Retinal pigment epithelial cell (primary cell): ENCODE data around the gene GAS7.

Source experiments
- DNase-seq: peaks from one replicate; pipeline ENCODE4 v3.0.0-alpha.2; 2010; ENCODE audit warnings: low read depth
- H3K4me3 ChIP-seq: 2 replicates; pipeline ENCODE4 v1.5.1; 2011; ENCODE audit warnings: mild to moderate bottlenecking, low read length, control low read depth, moderate library complexity
- TF ChIP-seq, protein P1 (sequence below): conservative IDR thresholded peaks from 2 replicates; pipeline ENCODE4 v1.5.1; 2011; ENCODE audit warnings: low read depth, low read length, control low read depth, inconsistent platforms

The GAS7 gene

DNA sequence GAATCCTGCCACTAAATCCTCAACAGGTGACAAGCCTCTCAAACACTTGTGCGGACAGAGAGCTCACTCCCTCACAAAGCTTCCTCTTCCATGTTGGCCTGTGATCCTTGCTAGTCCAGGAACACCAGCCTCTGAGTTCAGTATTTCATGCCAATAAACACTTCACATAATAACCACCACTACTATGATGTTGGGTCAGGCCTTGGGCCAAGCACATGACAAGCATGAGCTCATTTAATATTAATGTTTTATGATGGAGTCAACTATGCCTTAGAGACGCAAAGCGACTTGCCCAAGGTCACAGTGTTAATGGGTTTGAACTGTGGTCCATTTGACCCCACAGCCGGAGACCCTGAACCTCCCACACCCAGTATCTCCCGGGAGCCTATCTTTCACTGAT is 129.1 kb downstream of the GAS7 start:
- TF ChIP-seq, protein P1, sequence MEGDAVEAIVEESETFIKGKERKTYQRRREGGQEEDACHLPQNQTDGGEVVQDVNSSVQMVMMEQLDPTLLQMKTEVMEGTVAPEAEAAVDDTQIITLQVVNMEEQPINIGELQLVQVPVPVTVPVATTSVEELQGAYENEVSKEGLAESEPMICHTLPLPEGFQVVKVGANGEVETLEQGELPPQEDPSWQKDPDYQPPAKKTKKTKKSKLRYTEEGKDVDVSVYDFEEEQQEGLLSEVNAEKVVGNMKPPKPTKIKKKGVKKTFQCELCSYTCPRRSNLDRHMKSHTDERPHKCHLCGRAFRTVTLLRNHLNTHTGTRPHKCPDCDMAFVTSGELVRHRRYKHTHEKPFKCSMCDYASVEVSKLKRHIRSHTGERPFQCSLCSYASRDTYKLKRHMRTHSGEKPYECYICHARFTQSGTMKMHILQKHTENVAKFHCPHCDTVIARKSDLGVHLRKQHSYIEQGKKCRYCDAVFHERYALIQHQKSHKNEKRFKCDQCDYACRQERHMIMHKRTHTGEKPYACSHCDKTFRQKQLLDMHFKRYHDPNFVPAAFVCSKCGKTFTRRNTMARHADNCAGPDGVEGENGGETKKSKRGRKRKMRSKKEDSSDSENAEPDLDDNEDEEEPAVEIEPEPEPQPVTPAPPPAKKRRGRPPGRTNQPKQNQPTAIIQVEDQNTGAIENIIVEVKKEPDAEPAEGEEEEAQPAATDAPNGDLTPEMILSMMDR = no peak
- no peak for DNase-seq
- H3K4me3 ChIP-seq = no peak overlapping the region

- TF ChIP-seq, protein P1 = no peak
- no peak overlapping the region for H3K4me3 ChIP-seq
- no peak for DNase-seq
Observed at GRCh38 chr17:10067446-10068143, 130.8 kb downstream of the GAS7 start.

DNA sequence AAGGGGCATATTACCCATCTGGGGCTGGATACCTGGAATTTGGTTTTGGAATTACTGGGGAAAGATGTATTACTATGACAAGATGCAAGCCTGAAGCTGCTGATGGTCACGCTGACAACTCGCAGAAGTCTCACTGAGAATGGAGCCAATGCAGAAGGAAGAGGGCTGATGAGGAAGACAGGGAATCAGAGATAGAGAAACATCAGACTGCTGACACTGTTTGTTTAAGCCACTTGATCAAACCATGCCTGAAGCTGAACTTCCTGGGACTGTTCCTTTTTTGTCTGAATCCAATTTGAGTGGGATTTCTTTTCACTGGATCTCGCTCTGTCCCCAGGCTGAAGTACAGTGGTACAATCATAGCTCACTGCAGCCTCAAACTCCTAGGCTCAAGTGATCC is 133.9 kb downstream of the GAS7 start:
- TF ChIP-seq, protein P1 = no peak
- no peak for DNase-seq
- H3K4me3 ChIP-seq = no peak overlapping the region

DNA sequence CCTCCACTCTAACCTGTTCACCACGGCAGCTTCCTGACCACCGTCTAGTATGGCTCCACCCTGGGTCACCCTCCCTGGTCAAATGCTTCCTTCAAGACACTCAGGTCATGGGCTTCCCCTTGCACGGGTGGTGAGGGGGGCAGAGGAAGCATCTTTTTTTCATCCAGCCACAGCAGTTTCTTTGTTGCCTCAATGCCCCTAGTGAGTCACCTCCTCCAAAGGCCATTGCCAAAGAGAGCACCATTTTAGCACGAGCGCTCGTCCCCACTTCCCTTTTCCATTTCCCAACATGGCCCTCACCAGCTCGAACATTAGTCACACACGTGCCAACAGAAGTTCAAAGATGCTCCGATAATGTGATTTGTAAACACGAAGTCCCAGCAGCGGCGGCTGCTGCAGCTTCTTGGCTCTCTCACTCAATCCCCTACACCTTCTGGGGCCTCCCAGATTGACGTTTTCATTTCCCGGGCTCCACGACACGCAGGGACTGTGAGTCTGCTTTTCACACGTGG is 134.6 kb downstream of the GAS7 start:
- no peak for DNase-seq
- no peak overlapping the region for H3K4me3 ChIP-seq
- TF ChIP-seq, protein P1 = no peak

DNA sequence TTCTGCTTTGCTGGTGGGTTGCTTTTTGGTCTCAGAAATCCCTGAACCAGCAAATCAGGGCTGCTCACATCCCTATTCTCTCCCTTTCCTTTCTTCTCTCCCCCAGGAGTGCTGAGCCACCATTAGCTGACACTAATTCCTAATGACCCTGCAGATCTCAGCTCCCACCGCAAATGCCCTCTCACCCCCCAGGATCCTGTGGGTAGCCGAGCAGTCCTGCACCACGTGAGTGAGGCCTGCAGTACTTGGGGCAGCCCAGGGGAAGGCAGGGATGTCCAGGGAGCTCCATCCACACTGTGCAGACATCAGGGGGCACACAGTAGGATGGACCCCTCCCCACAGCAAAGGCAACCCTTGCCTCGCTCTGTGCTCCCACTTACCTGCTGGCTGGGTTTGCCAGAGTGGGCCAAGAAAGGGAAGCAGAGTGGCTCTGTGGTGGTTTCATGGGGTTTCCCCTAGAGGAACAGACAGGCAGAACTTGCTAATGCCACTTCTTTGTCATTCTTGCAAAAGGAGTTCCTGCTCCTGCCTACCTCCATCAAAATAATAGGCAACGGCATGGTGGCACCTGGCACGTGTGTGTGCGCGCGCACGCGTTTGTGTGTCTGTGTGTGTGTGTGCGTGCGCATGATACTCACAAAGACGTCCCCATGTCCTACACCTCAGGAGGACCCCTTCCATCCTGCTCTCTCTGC is 135.6 kb downstream of the GAS7 start:
- no peak for DNase-seq
- TF ChIP-seq, protein P1 = no peak
- no peak overlapping the region for H3K4me3 ChIP-seq

- TF ChIP-seq, protein P1 = no peak
- DNase-seq = no peak
- no peak overlapping the region for H3K4me3 ChIP-seq
Observed at GRCh38 chr17:10061111-10061845, 137.1 kb downstream of the GAS7 start.
